Stimulated activated CD8-positive, alpha-beta memory T cell treated with anti-CD3 and anti-CD28 coated beads, Interleukin-7, amount 100 ng/mL, for 4 hours (primary cell): ENCODE data around the gene CTR9.

Source experiments
- DNase-seq, 2 donors: peaks; one replicate each; pipeline ENCODE4 v3.0.0-alpha.2; 2020; ENCODE audit warnings: low read depth in 2 of 2

CTR9 gene

DNA sequence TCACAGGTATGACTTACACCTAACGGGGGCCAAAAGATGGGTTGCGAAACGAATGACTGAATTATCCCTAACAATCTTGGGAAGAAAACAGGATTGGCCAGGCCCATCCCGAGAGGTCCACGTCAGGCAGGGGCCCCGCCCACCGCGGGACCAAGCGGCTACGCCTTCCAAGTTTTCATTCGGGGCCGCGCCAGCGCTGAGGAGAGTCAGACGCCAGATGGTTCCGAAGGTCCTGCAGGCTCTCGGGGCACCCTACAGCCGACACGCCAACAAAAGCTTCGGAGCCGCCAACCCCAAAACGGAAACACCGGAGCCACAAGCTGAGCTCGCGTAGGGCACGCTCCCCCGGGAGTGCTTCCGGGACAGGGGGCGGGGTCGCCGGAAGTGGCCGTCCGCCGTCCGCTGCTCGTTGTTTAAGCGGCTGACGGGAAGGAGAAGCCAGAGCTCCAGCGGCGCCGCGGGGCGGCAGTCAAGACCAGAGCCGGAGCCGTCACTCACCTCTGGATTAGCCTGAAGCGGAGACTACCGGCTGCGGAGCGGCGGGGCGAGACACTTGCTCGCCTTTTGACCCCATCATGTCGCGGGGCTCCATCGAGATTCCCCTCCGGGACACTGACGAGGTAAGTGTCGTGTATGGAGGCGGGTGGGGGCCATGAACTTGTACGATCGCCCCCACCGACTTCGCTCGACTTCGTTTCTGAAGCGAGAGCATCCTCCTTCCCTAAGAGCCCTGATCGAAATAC lies at the start of gene CTR9:
CTR9 (plus strand) TSS at position 409 of the 743 bp plus-strand sequence; CDS start at position 576, 167 bp downstream.
- peak; percentile 77 to 86 for DNase-seq

DNA sequence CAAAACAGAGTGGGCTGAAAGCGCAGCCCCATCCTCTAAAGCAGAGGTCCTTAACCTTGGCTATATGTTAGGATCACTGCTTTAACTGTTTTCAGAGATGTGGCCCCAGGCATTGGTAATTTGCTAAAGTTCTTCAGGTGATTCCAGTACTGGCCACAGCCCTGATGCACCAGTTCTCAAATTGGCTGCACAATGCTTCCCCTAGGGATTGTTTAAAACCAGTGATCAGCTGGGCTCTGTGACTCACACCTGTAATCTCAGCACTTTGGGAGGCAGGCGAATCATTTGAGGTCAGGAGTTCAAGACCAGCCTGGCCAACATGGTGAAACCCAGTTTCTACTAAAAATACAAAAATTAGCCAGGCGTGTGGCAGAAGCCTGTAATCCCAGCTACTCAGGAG lies 49.1 kb upstream of the CTR9 start:
- DNase-seq, result no peak

DNA sequence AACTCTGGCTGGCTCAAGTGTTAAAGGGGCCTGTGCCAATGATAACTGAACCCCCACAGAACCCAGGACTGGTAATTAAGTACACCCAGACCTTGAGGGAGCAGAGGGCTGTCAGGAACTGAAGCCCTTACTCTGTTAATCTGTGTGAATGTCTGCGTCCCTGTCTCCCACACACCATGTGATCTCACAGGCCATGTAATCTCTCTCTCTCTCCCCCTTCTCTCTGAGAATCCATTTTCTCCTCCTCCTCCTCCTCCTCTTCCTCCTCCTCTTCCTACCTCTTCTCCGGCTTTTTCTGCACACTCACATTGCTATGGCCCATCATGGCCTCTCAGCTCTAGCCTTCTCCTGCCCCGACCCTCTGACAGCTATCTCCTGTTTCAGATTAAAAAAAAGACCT lies 42.9 kb upstream of the CTR9 start:
- DNase-seq, result no peak

DNA sequence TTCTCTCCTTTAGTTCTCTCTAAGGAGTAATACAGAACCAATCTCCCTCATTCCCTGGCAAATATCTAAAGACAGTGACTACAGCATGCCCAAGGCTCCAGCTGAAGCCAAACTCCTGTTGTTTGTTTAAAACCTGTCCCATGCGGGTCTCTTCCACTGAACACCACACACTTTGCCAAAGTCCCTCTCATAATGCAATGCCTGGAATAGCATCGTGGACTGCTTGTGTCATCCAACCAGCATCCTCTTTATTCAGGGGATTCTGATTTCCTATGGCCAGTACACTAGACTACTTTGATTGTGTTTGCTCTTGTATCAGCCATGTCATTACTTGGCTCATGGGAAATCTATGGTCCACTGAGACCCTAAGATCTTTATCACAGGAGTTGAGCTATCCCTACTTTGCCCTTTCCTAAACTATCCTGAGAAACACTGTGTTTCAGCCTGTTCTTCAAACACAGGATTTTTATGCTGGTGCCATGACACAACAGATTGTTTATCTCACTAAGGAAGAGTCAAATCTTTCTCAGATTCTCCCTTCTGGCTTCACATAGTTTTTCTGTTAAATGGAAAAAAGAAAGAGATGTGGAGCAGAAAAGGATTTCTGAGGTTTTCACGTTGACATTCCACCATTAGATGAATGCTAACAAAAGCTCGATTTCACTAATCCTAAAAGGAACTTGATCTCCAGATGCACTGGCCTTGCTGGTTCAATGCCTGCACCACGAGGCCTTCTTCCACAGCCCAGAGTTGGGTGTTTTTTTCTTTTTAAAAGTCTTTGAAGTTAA lies 41.6 kb upstream of the CTR9 start:
- DNase-seq, result no peak

DNA sequence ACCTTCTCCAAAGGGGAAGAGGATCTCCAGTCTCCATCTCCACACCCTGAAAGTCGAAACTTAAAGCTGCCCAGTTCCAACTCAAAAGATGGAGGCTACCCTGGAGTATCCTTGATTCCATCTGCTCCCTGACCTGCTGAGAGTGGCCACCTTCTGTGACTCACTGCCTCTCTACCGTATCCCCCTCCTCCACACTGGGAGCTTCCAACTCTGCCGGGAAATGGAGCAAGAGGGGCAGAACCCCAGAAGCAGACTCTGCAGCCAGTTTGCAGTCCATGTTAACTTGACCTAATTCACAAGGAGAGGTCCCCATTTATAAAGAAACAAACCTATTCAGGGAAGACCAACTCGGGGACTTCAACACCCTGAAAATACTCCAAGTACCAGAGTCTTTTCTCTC lies 35.5 kb upstream of the CTR9 start:
- no peak for DNase-seq

DNA sequence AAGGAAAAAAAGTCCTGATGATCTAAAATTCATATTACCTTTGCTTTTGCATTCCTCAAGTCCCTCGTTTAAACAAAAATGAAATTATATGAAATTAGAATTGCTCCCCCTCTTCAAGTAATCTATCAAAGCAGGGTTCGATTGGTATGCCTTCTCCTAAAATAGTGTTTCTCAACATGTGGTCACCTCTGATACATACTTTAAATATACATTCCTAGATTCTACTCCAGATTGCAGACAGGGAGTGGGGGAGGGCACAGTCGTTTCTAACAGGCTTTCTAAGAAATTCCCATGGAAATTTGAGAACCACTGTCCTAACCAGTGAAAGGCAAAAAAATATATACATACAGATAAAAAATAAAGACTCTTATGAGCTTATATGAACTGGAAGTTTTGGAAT lies 34.9 kb upstream of the CTR9 start:
- DNase-seq, result no peak

DNA sequence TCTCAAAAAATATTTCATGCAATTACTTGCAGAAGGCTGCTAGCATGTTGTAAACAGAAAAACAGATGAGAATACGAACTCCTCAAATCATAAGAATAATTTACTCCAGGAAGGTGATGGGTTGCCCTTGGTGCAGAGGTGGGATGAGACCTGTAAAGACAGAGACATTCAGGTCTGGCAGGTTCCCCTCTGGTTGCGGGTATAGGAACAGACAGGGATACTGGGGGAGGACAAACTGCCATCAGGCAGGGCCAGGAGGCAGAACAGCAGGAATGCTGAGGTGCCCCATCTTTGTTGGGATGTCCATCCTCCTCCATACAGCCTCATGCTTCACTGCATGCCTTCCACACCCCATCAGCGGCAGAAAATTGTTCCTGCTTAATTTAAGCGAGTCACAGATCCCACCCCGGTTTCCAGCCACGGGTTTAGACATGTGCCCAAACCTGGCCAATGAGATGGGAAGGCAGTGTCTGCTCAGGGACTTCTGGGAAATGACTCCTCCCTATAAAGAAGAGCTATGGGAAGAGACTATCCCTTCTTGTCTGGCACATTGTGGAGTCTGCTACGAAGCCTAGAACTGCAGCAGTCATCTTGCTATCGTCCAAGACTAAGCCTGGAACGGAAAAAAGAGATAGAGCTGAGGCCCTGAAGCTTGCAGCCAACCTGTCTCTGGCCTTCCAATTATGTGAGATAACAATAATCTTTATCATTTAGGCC lies 34.3 kb upstream of the CTR9 start:
- no peak for DNase-seq

DNA sequence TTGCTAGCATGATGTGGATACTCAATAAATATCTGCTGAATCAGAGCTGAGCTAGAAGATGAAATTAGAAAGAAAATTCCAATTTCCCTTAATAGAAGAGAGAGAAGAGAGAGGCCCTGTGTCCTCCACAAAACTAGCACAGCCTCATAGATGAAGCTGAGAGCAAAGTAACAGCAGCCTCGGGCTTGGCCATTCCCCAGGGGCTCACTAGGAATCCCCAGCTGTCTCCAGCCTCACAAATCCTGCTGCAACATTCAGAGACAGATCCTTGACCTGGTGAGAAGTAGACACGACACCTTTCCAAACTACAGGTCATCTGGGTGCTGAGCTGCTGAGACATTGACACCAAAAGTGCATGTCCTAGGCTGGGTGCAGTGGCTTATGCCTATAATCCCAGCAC lies 31.4 kb upstream of the CTR9 start:
- DNase-seq, result no peak

DNA sequence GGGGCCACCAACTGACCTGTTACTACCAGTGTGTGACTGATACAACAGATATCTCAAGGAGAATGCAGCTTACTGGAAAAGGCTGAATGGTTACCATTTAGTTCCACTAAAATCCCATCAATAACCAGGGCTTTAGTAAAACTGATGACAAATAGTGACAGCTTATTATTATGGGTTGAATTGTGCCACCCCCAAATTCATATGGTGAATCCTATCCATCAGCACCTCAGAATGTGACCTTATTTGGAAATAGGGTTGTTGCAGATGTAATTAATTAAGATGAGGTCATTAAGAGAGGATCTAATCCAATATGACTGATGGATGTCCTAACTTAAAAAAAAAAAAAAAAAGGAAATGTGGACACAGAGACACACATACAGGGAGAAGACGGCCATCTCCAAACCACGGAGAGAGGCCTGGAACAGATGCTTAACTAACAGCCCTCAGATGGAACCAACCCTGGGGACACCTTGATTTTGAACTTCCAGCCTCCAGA lies 30.1 kb upstream of the CTR9 start:
- DNase-seq, result no peak

DNA sequence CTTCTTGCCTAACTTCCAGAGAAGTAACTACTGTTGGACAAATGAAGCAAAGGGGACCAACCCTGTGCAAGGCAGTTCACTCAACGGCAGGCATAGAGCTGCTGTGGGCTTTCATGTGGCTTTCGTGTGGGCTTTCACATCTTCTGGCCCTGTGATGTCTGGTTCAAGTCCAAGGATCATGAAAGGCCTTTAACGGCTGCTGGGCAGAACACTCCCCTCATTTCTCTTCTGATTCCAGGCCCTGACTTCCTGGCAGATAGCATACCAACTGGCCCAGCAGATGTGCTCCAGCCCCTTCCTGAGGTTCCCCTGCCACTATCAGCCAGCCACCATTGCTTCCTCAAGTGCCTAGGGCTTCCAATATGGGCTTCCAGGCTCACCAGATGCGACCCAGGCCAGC lies 28.7 kb upstream of the CTR9 start:
- DNase-seq, result no peak

DNA sequence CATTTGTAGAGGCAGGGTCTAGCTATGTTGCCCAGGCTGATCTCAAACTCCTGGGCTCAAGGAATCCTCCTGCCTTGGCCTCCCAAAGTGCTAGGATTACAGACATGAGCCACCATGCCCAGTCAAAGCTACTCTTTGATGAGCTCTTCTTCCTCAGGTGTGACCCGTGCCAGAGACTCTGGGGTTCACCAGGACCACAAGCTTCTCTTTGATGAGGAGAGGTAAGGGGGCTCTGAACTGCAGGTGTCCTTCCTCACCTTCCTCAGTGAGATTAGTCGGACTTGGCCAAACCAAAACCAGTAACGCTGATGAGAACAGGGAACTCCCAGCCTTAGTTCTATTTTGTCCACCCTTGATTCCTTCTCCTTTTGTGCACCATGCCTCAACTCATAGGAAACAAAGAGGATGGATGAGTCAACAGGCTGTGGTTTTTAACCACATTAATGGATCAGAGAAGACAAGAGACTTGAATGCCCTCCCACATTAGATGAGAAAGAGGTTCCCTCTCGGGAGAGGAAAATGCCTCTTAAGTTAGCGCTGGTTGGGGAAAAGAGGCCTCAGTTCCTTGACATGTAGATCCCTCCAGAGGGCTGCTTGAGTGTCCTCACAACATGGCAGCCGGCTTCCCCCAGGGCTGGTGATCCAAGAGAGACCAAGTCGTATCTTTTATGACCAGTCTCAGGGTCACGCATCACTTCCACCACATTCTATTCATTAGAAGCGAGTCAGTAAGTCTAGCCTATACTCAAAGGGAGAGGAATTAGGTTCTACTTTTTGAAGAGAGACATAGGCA lies 25.7 kb upstream of the CTR9 start:
- DNase-seq, result no peak

DNA sequence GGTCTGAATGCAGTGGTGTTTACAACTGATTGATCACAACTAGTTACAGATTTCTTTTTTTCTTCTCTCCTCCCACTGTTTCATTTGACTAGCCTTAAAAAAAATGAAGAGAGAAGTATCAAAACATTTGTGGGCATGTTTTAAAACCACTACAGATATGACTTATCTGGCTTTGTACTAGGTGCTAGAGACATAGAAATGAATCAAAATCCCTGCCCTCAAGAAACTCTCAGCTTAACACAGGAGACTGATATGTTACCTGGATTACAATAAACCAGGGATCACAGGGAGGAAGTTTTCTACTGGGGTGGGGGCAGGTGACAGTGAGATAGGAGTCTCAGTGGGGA lies 25.2 kb upstream of the CTR9 start:
- DNase-seq, result no peak

DNA sequence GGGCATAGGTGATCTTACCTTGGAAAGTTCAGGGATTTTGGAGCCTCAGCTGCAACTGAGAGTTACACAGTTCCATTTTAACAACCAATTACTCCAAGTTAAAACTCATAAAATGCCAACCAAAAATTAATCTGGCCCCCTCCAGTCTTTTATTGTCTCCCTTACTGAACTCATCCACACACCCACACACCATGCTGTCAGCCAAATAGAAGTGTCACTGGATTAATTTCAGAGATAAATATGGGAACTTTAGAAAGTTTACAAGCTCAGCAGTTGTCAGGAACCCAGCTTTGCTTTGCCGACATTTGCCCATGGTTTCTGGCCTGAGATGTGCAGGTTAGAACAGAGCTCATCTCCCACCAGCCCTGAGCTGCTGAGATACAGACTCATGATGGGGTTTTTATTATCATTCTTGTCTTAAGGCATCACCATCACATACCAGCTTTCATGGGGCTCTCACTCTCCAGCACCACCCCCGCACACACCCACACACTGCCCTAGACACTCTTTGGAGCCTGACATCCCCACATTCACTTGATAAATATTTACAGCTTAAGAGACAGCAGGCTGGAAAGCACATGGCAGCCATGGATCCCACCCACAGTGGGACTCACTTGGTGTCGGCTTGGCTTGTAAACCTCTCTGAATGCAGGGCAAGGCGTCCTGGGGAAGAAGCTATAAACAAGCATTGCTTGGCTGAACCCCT lies 23.7 kb upstream of the CTR9 start:
- DNase-seq, result no peak

DNA sequence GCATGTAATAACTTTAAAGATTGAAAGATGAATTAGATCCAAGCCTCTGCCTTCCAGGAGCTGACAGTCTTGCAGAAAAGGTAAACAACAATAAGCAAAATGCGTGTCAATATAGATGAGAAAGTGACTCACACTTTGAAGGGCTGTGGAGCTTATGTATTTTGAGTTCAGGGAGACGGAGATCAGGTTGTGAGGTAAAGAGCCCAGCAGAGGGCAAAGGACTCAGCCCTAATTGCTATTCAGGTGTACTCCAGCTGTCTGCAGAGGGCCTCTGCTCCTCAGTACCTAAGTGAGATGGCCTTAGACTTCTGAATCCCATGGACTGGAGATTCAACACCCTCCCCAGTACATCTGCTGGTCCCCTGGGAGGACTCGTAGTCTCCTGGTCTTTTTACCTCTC lies 22.9 kb upstream of the CTR9 start:
- DNase-seq, result no peak

DNA sequence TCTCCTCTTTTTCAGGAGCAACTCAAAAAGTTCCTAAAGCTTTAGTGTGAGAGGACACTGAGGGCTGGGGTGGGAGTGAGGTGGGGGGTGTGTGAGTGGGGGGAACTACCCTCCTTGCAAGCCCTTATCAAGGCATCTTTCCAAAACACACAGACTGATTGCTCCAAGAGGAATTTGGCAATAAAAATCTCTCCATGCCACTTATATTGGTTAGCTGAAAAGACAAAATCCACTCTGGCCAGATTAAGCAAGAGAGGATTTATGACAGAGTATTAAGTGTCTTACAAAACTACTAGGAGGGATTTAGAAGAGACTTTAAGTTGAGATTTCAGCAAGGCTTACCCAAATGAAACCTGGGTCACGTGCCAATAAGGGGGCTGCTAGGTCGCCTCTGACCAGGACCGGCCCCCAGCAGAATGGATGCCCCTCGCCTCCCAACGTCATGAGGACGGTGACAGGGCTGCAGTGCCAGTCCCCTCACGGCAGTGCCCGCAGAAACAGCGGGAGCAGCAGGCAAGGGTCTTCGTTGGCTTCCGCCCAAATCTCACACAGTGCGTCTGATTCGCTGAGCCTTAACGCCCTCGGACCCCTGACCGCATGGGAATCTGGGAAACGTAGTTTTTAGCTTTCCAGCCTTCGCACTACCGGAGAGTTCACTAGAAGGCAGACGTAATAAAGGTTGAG lies 22.1 kb upstream of the CTR9 start:
- DNase-seq, result no peak

DNA sequence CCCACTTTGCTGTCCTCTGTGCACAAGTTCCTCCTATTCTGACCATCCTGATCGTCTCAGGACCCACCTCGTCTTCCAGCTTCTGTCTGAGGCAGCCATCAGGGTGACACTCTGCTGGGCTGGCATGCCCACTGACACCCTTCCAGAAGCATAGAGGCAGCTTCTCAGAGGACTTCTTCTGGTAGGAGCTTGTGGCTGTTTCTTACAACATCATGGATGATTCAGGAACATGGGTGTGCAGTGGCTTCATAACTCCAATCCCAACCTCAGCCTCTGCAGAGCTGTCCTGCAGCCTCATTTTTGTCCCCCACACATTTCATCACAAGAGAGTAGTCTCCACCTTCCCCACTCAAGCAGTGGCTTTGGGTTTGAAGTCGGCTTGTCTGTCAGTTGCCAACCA lies 20.9 kb upstream of the CTR9 start:
- DNase-seq, result no peak

DNA sequence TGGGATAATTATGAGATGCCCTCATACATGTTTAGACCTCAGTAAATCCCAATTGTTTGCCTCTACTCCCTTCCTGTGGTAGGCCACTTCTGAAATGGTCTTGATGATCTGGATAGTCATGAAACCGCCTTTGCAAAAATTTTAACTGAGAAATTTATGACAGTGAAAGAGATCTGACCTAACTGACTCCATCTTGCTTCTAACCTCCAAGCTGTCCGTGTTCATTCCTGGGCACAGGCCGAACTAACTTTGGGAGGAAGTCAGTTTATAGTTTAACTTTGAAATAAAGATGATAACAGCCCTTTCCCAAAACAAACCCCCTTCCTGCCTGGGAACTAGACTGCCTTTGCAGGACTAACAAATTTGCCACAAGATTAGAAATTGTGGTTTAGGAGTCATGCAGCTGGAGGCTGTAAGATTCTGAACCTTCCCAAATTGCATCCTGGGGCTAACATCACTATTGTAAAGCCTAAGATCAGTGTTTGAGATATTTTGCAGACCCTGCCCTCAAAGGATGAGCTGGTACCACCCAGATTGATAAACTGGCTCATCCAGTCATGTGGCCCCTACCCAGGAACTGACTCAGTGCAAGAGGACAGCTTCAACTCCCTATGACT lies 19.9 kb upstream of the CTR9 start:
- DNase-seq, result no peak

DNA sequence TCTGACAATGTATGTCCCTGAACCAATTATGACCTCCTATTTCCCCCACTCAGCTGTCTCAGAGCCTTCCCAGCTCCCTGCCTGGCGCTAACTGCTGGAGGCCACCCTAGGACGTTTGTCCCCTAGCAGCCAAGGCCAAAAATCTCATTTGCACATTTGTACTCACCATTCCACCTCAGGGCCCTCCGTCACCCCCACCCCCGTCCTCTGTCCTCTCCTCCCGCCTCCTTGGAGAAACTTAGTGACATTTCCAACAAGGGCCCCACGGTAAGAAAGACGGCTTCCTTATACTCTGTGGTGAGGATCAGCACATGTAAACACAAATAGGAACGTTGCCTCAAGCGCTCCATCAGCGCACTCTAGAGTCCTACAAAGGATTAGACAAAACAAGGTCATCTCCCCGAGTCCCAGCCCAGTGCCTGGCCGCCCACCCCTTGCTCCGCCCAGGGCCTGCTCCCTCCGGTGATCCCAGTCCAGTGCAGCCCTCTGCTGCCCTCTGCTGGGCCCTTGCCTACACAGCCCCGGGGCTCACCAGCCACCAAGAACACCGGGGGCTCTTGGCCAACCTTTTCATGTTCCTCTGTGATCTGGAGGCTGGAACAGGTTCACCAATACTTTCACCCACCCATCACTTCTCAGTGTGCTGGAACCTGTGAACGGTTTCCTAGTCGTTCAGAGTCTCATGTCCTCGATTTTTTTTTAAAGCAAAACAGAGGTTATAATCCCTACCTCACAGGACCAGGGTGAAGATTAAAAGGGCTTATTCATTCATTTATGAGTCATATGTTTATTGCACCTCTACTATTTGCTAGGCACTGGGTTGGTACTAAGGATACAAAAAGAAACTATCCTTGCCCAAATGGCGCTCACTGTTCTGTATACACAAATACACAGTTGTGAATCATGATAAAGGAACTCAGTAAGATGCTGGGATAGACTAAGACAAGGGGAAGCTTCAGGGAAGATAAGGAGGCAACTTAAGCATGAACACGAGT lies 15.3 kb upstream of the CTR9 start:
- peak; percentile 65 to 80 for DNase-seq
